H9 (cell line): Measurements from ENCODE around the gene TIMM22. TPM values are rescaled to one million over a fixed set of nuclear protein-coding genes. Genes with fewer than 3 reads are reported as not detected.

Source experiments
- DNase-seq: peaks from one replicate; pipeline ENCODE4 v3.0.0-alpha.2; 2017
- H2AFZ ChIP-seq: one replicate; pipeline ENCODE4 v1.6.1; 2013; ENCODE audit warnings: mild to moderate bottlenecking, low read length, control low read depth, moderate library complexity
- H2AK5ac ChIP-seq: 2 replicates; pipeline ENCODE4 v1.6.1; 2013; ENCODE audit warnings: low read length, control low read depth, mixed read lengths; ENCODE audit not compliant: insufficient read length
- H2BK120ac ChIP-seq: one replicate; pipeline ENCODE4 v1.6.1; 2013; ENCODE audit warnings: low read depth, mild to moderate bottlenecking, low read length, control low read depth, inconsistent platforms; ENCODE audit not compliant: poor library complexity, severe bottlenecking
- H2BK12ac ChIP-seq: 2 replicates; pipeline ENCODE4 v1.6.1; 2013; ENCODE audit warnings: low read length, control low read depth, mixed read lengths, low read depth; ENCODE audit not compliant: insufficient read length
- H2BK15ac ChIP-seq: 2 replicates; pipeline ENCODE4 v1.6.1; 2013; ENCODE audit warnings: low read depth, low read length, control low read depth
- H2BK20ac ChIP-seq: one replicate; pipeline ENCODE4 v1.6.1; 2013; ENCODE audit warnings: low read depth, mild to moderate bottlenecking, low read length, control low read depth, inconsistent platforms; ENCODE audit not compliant: poor library complexity, severe bottlenecking
- H2BK5ac ChIP-seq: 2 replicates; pipeline ENCODE4 v1.6.1; 2013; ENCODE audit warnings: low read length, control low read depth, mixed read lengths; ENCODE audit not compliant: insufficient read length
- H3K14ac ChIP-seq: 2 replicates; pipeline ENCODE4 v1.6.1; 2013; ENCODE audit warnings: low read length, control low read depth; ENCODE audit not compliant: insufficient read depth
- H3K18ac ChIP-seq: 2 replicates; pipeline ENCODE4 v1.6.1; 2013; ENCODE audit warnings: low read depth, mild to moderate bottlenecking, mixed read lengths, low read length, control low read depth; ENCODE audit not compliant: insufficient read length
- H3K23ac ChIP-seq: 2 replicates; pipeline ENCODE4 v1.6.1; 2013; ENCODE audit warnings: low read length, control low read depth, mixed read lengths, low read depth; ENCODE audit not compliant: insufficient read length
- H3K23me2 ChIP-seq: 2 replicates; pipeline ENCODE4 v1.6.1; 2013; ENCODE audit warnings: low read depth, mild to moderate bottlenecking, mixed read lengths, low read length, control low read depth; ENCODE audit not compliant: insufficient read length, poor library complexity, severe bottlenecking
- H3K27ac ChIP-seq: 2 replicates; pipeline ENCODE4 v1.5.1; 2013; ENCODE audit warnings: low read length, control low read depth, mixed read lengths, low read depth; ENCODE audit not compliant: insufficient read length
- H3K27me3 ChIP-seq: 2 replicates; pipeline ENCODE4 v1.6.1; 2013; ENCODE audit warnings: low read length, control low read depth, inconsistent platforms; ENCODE audit not compliant: insufficient read depth
- H3K4ac ChIP-seq: 2 replicates; pipeline ENCODE4 v1.6.1; 2013; ENCODE audit warnings: low read depth, mild to moderate bottlenecking, control low read depth, inconsistent platforms, low read length, moderate library complexity
- H3K4me1 ChIP-seq: 2 replicates; pipeline ENCODE4 v1.6.1; 2013; ENCODE audit warnings: low read length, control low read depth, inconsistent platforms; ENCODE audit not compliant: insufficient read depth
- H3K4me2 ChIP-seq: 2 replicates; pipeline ENCODE4 v1.6.1; 2013; ENCODE audit warnings: low read length, control low read depth, mixed read lengths; ENCODE audit not compliant: insufficient read length, insufficient read depth
- H3K56ac ChIP-seq: 2 replicates; pipeline ENCODE4 v1.6.1; 2013; ENCODE audit warnings: low read depth, mild to moderate bottlenecking, mixed read lengths, low read length, control low read depth; ENCODE audit not compliant: insufficient read length
- H3K79me1 ChIP-seq: 2 replicates; pipeline ENCODE4 v1.6.1; 2013; ENCODE audit warnings: low read depth, mild to moderate bottlenecking, moderate library complexity, low read length, control low read depth, inconsistent platforms; ENCODE audit not compliant: insufficient read depth, poor library complexity, severe bottlenecking
- H3K79me2 ChIP-seq: 2 replicates; pipeline ENCODE4 v1.6.1; 2013; ENCODE audit warnings: low read length, control low read depth, inconsistent platforms; ENCODE audit not compliant: insufficient read depth
- H3K9ac ChIP-seq: 2 replicates; pipeline ENCODE4 v1.6.1; 2013; ENCODE audit warnings: low read length, control low read depth, mixed read lengths; ENCODE audit not compliant: insufficient read length; ENCODE audit errors: extremely low read depth
- H3K9me3 ChIP-seq: one replicate; pipeline ENCODE4 v1.6.1; 2013; ENCODE audit warnings: low read depth, low read length, inconsistent platforms; ENCODE audit not compliant: control insufficient read depth
- H3T11ph ChIP-seq: one replicate; pipeline ENCODE4 v1.6.1; 2013; ENCODE audit warnings: mild to moderate bottlenecking, low read length, control low read depth, inconsistent platforms
- H4K20me1 ChIP-seq: one replicate; pipeline ENCODE4 v1.6.1; 2013; ENCODE audit not compliant: control insufficient read depth, insufficient read length, insufficient read depth
- H4K5ac ChIP-seq: 2 replicates; pipeline ENCODE4 v1.6.1; 2013; ENCODE audit warnings: low read depth, mild to moderate bottlenecking, mixed read lengths, low read length, control low read depth; ENCODE audit not compliant: insufficient read length
- H4K8ac ChIP-seq: replicated peaks from 2 replicates; pipeline ENCODE4 v1.6.1; 2013; ENCODE audit warnings: low read length, control low read depth, mixed read lengths, low read depth; ENCODE audit not compliant: insufficient read length
- H4K91ac ChIP-seq: 2 replicates; pipeline ENCODE4 v1.6.1; 2013; ENCODE audit warnings: low read depth, mild to moderate bottlenecking, moderate library complexity, mixed read lengths, low read length, control low read depth; ENCODE audit not compliant: insufficient read length
- H3K27ac Mint-ChIP-seq, 3 experiments: 2 replicates in 2 of 3; 3 replicates in 1 of 3; pipeline ENCODE4 v1.8.0; 2020 to 2021; ENCODE audit warnings: mixed read lengths in 3 of 3, mild to moderate bottlenecking in 1 of 3, moderate library complexity in 1 of 3
- H3K27me3 Mint-ChIP-seq: 2 replicates; pipeline ENCODE4 v1.8.0; 2021; ENCODE audit warnings: low read depth, mild to moderate bottlenecking, moderate library complexity, mixed read lengths
- H3K36me3 Mint-ChIP-seq, 3 experiments: 2 replicates in 2 of 3; 3 replicates in 1 of 3; pipeline ENCODE4 v1.8.0; 2020 to 2021; ENCODE audit warnings: low read depth in 3 of 3, mixed read lengths in 3 of 3; ENCODE audit not compliant: insufficient read depth in 1 of 3
- H3K4me1 Mint-ChIP-seq, 2 experiments: 2 replicates each; pipeline ENCODE4 v1.8.0; 2020; ENCODE audit warnings: mixed read lengths in 2 of 2
- H3K4me3 Mint-ChIP-seq, 2 experiments: 2 replicates in 1 of 2; 3 replicates in 1 of 2; pipeline ENCODE4 v1.8.0; 2020 to 2021; ENCODE audit warnings: mild to moderate bottlenecking in 2 of 2, mixed read lengths in 2 of 2, moderate library complexity in 1 of 2
- H3K9me3 Mint-ChIP-seq, 2 experiments: 2 replicates in 1 of 2; 3 replicates in 1 of 2; pipeline ENCODE4 v1.8.0; 2020; ENCODE audit warnings: mild to moderate bottlenecking in 2 of 2, mixed read lengths in 2 of 2, moderate library complexity in 1 of 2
- CTCF ChIP-seq: fragments of 200-600 bp; sonication (generic); conservative IDR thresholded peaks from 3 replicates; pipeline ENCODE4 v1.8.0; 2021; ENCODE audit warnings: antibody characterized with exemption, mild to moderate bottlenecking
- WGBS: extraction: QIAGEN DNeasy Blood & Tissue Kit; methylation state at CpG from one replicate; pipeline ENCODE4 v1.1.7; 2013; ENCODE audit warnings: missing lambda C conversion rate, low lambda C conversion rate, mixed read lengths; ENCODE audit not compliant: insufficient read length; ENCODE audit errors: extremely low coverage; 5-methylcytosine and 5-hydroxymethylcytosine counted together
- total RNA-seq: library from RNA; stranded (reverse); gene quantifications from 2 replicates; pipeline ENCODE4 v1.2.1, GENCODE V29; 2021

The TIMM22 gene
- total RNA-seq, 1 experiment from 2014 or later, result 23.0 TPM

- Histone ChIP-seq H2BK20ac (no peak overlapping the region), H3K23ac (no peak overlapping the region), H3K4ac (no peak overlapping the region), H3K27ac (no peak overlapping the region), H3K56ac (no peak overlapping the region), H3K4me1 (no peaks in the 10 kb centered on the region; the same call in 1 of the 2 replicates), H2BK120ac (no peak overlapping the region), H3T11ph (no peak overlapping the region), H4K20me1 (no peaks in the 10 kb centered on the region), H3K9me3 (no peaks in the 10 kb centered on the region), H3K27me3 (no peaks in the 10 kb centered on the region), H4K91ac (no peak overlapping the region), H2BK15ac (no peak overlapping the region), H2AFZ (no peak overlapping the region), H2AK5ac (no peak overlapping the region), H3K18ac (no peak overlapping the region), H3K9ac (no peak overlapping the region), H2BK5ac (no peak overlapping the region), H2BK12ac (no peak overlapping the region), H3K14ac (no peak overlapping the region), H3K4me2 (no peak overlapping the region), H4K8ac (no peak overlapping the region), H3K79me2 (no peaks in the 10 kb centered on the region), H3K23me2 (no peaks in the 10 kb centered on the region), H4K5ac (no peak overlapping the region), H3K79me1 (no peaks in the 10 kb centered on the region)
- DNase-seq, result no peak
- H3K4me1 Mint-ChIP-seq, result peaks cover 8 to 25% of the 10 kb centered on the region in 2 experiments; a peak in 3 of 4 replicates
- no peaks in the 10 kb centered on the region; the same call in 1 of the 2 replicates for H3K27me3 Mint-ChIP-seq
- H3K27ac Mint-ChIP-seq, result no peak overlapping the region
- peaks cover 2 to 12% (median 3%) of the 10 kb centered on the region in 3 experiments; a peak in 6 of 7 replicates for H3K36me3 Mint-ChIP-seq
- no peak overlapping the region for H3K4me3 Mint-ChIP-seq
- no peak for TF ChIP-seq CTCF
- no CpG with 5 or more reads among the region's 19 CpGs for WGBS
- H3K9me3 Mint-ChIP-seq, result no peaks in the 10 kb centered on the region
Measured at GRCh38 chr17:1042486-1042885, 45.6 kb downstream of the TIMM22 start.
